HEK293 (cell line): ENCODE measurements around the gene CHST3.

Experiments
- GLI4 ChIP-seq: fragments of 450-650 bp; formaldehyde crosslinking; IDR thresholded peaks from 2 replicates; pipeline ENCODE4 v1.5.1; 2016; ENCODE audit warnings: missing biosample characterization, missing genetic modification characterization
- KLF17 ChIP-seq: fragments of 450-650 bp; formaldehyde crosslinking; IDR thresholded peaks from 2 replicates; pipeline ENCODE4 v1.5.1; 2016; ENCODE audit warnings: missing biosample characterization, missing genetic modification characterization
- OSR2 ChIP-seq: fragments of 450-650 bp; formaldehyde crosslinking; IDR thresholded peaks from 2 replicates; pipeline ENCODE4 v1.5.1; 2016; ENCODE audit warnings: missing biosample characterization, missing genetic modification characterization
- OVOL3 ChIP-seq: fragments of 450-650 bp; formaldehyde crosslinking; IDR thresholded peaks from 2 replicates; pipeline ENCODE4 v1.5.1; 2016; ENCODE audit warnings: missing biosample characterization, missing genetic modification characterization
- PRDM10 ChIP-seq: fragments of 450-650 bp; formaldehyde crosslinking; IDR thresholded peaks from 2 replicates; pipeline ENCODE4 v1.5.1; 2016; ENCODE audit warnings: missing biosample characterization, missing genetic modification characterization
- PRDM4 ChIP-seq: fragments of 450-650 bp; formaldehyde crosslinking; IDR thresholded peaks from 2 replicates; pipeline ENCODE4 v1.5.1; 2017; ENCODE audit warnings: missing biosample characterization, missing genetic modification characterization
- SCRT1 ChIP-seq: fragments of 450-650 bp; formaldehyde crosslinking; IDR thresholded peaks from 2 replicates; pipeline ENCODE4 v1.5.1; 2016; ENCODE audit warnings: missing biosample characterization, missing genetic modification characterization, borderline replicate concordance
- ZBTB10 ChIP-seq: fragments of 450-650 bp; formaldehyde crosslinking; IDR thresholded peaks from 2 replicates; pipeline ENCODE4 v1.5.1; 2016; ENCODE audit warnings: missing biosample characterization, missing genetic modification characterization
- ZBTB44 ChIP-seq: fragments of 450-650 bp; IDR thresholded peaks from 2 replicates; pipeline ENCODE4 v1.5.1; 2018; ENCODE audit warnings: missing biosample characterization, mild to moderate bottlenecking, missing genetic modification characterization
- ZEB2 ChIP-seq: fragments of 450-650 bp; formaldehyde crosslinking; IDR thresholded peaks from 2 replicates; pipeline ENCODE4 v1.5.1; 2016; ENCODE audit warnings: missing biosample characterization, missing genetic modification characterization
- ZFHX2 ChIP-seq: fragments of 450-650 bp; formaldehyde crosslinking; conservative IDR thresholded peaks from 2 replicates; pipeline ENCODE4 v1.5.1; 2016; ENCODE audit warnings: missing biosample characterization, missing genetic modification characterization
- ZFP37 ChIP-seq: fragments of 450-650 bp; formaldehyde crosslinking; IDR thresholded peaks from 2 replicates; pipeline ENCODE4 v1.5.1; 2016; ENCODE audit warnings: missing biosample characterization, missing genetic modification characterization
- ZNF121 ChIP-seq: fragments of 450-650 bp; formaldehyde crosslinking; IDR thresholded peaks from 2 replicates; pipeline ENCODE4 v1.5.1; 2016; ENCODE audit warnings: missing biosample characterization, missing genetic modification characterization
- ZNF140 ChIP-seq: fragments of 450-650 bp; formaldehyde crosslinking; IDR thresholded peaks from 2 replicates; pipeline ENCODE4 v1.5.1; 2016; ENCODE audit warnings: missing biosample characterization, missing genetic modification characterization
- ZNF221 ChIP-seq: fragments of 450-650 bp; formaldehyde crosslinking; IDR thresholded peaks from 2 replicates; pipeline ENCODE4 v1.5.1; 2017; ENCODE audit warnings: missing biosample characterization, missing genetic modification characterization, borderline replicate concordance
- ZNF24 ChIP-seq: fragments of 450-650 bp; formaldehyde crosslinking; IDR thresholded peaks from 2 replicates; pipeline ENCODE4 v1.5.1; 2016; ENCODE audit warnings: missing biosample characterization, missing genetic modification characterization
- ZNF362 ChIP-seq: fragments of 450-650 bp; formaldehyde crosslinking; IDR thresholded peaks from 2 replicates; pipeline ENCODE4 v1.5.1; 2016; ENCODE audit warnings: missing biosample characterization, missing genetic modification characterization
- ZNF37A ChIP-seq: fragments of 450-650 bp; IDR thresholded peaks from 2 replicates; pipeline ENCODE4 v1.5.1; 2018; ENCODE audit warnings: missing biosample characterization, missing genetic modification characterization
- ZNF426 ChIP-seq: fragments of 450-650 bp; formaldehyde crosslinking; IDR thresholded peaks from 2 replicates; pipeline ENCODE4 v1.5.1; 2017; ENCODE audit warnings: missing biosample characterization, missing genetic modification characterization, mild to moderate bottlenecking, inconsistent platforms, moderate library complexity
- ZNF521 ChIP-seq: fragments of 450-650 bp; formaldehyde crosslinking; IDR thresholded peaks from 2 replicates; pipeline ENCODE4 v1.5.1; 2017; ENCODE audit warnings: missing biosample characterization, mild to moderate bottlenecking, missing genetic modification characterization
- ZNF549 ChIP-seq: fragments of 450-650 bp; IDR thresholded peaks from 2 replicates; pipeline ENCODE4 v1.5.1; 2018; ENCODE audit warnings: missing biosample characterization, missing genetic modification characterization, mild to moderate bottlenecking, inconsistent platforms, moderate library complexity
- ZNF610 ChIP-seq: fragments of 450-650 bp; formaldehyde crosslinking; IDR thresholded peaks from 2 replicates; pipeline ENCODE4 v1.5.1; 2016; ENCODE audit warnings: missing biosample characterization, missing genetic modification characterization, borderline replicate concordance
- ZNF670 ChIP-seq: fragments of 450-650 bp; formaldehyde crosslinking; IDR thresholded peaks from 2 replicates; pipeline ENCODE4 v1.5.1; 2016; ENCODE audit warnings: missing biosample characterization, missing genetic modification characterization, low read depth
- ZNF677 ChIP-seq: fragments of 450-650 bp; IDR thresholded peaks from 2 replicates; pipeline ENCODE4 v1.5.0; 2018; ENCODE audit warnings: missing biosample characterization, mild to moderate bottlenecking, missing genetic modification characterization, moderate library complexity
- ZNF791 ChIP-seq: fragments of 450-650 bp; formaldehyde crosslinking; IDR thresholded peaks from 2 replicates; pipeline ENCODE4 v1.5.1; 2016; ENCODE audit warnings: missing biosample characterization, missing genetic modification characterization
- ZSCAN16 ChIP-seq: fragments of 450-650 bp; formaldehyde crosslinking; IDR thresholded peaks from 2 replicates; pipeline ENCODE4 v1.5.1; 2016; ENCODE audit warnings: missing biosample characterization, missing genetic modification characterization
- ZSCAN23 ChIP-seq: fragments of 450-650 bp; formaldehyde crosslinking; IDR thresholded peaks from 2 replicates; pipeline ENCODE4 v1.5.1; 2016; ENCODE audit warnings: missing biosample characterization, missing genetic modification characterization

The CHST3 gene

GRCh38 chr10:71964743-71965515 lies 734 bp downstream of the CHST3 start (continued):
- TF ChIP-seq ZNF37A (tag by site-specific recombination): no peak
- TF ChIP-seq ZNF791 (tag by site-specific recombination): no peak
- no peak for TF ChIP-seq ZSCAN23 (tag by site-specific recombination)
- no peak for TF ChIP-seq ZNF362
- peak; percentile 91 for TF ChIP-seq ZFHX2 (tag by site-specific recombination)
- peak; percentile 69 for TF ChIP-seq KLF17
- TF ChIP-seq ZBTB10 (tag by site-specific recombination): peak; percentile 85
- TF ChIP-seq ZNF221 (tag by site-specific recombination): no peak
- TF ChIP-seq ZNF670 (tag by site-specific recombination): no peak
- TF ChIP-seq ZNF677: no peak
- TF ChIP-seq ZNF121 (tag by site-specific recombination): no peak
- no peak for TF ChIP-seq ZNF549 (tag by site-specific recombination)
- no peak for TF ChIP-seq SCRT1
- TF ChIP-seq PRDM10: peak; percentile 51
- no peak for TF ChIP-seq ZNF140 (tag by site-specific recombination)
- no peak for TF ChIP-seq ZBTB44
- TF ChIP-seq ZEB2 (tag by site-specific recombination): peak; percentile 78
- peak; percentile 46; the same call in 1 of the 2 replicates for TF ChIP-seq ZFP37 (tag by site-specific recombination)
- no peak for TF ChIP-seq ZNF521 (tag by site-specific recombination)
- TF ChIP-seq ZNF24: no peak
- TF ChIP-seq PRDM4 (tag by site-specific recombination): no peak
- no peak for TF ChIP-seq ZNF426 (tag by site-specific recombination)
- no peak for TF ChIP-seq OVOL3 (tag by site-specific recombination)
- no peak for TF ChIP-seq OSR2 (tag by site-specific recombination)
- TF ChIP-seq ZSCAN16 (tag by site-specific recombination): no peak
- no peak for TF ChIP-seq GLI4 (tag by site-specific recombination)
- no peak for TF ChIP-seq ZNF610
